VCaP (cell line): Measurements from ENCODE around the gene PRSS2.

Experiments
- H3K27ac ChIP-seq: fragments of 450-650 bp; 2 replicates; pipeline ENCODE4 v1.5.1; 2017
- CTCF ChIP-seq: fragments of 450-650 bp; conservative IDR thresholded peaks from 2 replicates; pipeline ENCODE4 v1.5.1; 2017; ENCODE audit warnings: mild to moderate bottlenecking, moderate library complexity

The PRSS2 gene

GRCh38 chr7:142787034-142787768 is 16.4 kb downstream of the PRSS2 start:
- TF ChIP-seq CTCF, result no peak
- no peak overlapping the region for H3K27ac ChIP-seq

GRCh38 chr7:142787783-142788182 is 17.0 kb downstream of the PRSS2 start:
- no peak for TF ChIP-seq CTCF
- no peak overlapping the region for H3K27ac ChIP-seq

GRCh38 chr7:142788303-142789289 is 17.8 kb downstream of the PRSS2 start:
- H3K27ac ChIP-seq, result no peak overlapping the region
- TF ChIP-seq CTCF, result no peak

- no peak for TF ChIP-seq CTCF
- H3K27ac ChIP-seq, result no peak overlapping the region
Observed at GRCh38 chr7:142789441-142789840, 18.7 kb downstream of the PRSS2 start.

- TF ChIP-seq CTCF, result no peak
- no peak overlapping the region for H3K27ac ChIP-seq
Observed at GRCh38 chr7:142790056-142790455, 19.3 kb downstream of the PRSS2 start.

- H3K27ac ChIP-seq, result no peak overlapping the region
- TF ChIP-seq CTCF, result no peak
Observed at GRCh38 chr7:142790555-142790954, 19.8 kb downstream of the PRSS2 start.

- H3K27ac ChIP-seq, result no peak overlapping the region
- TF ChIP-seq CTCF, result no peak
Observed at GRCh38 chr7:142791502-142791901, 20.7 kb downstream of the PRSS2 start.
